Measurements from ENCODE around the gene RPL39. TPM values are rescaled to one million over a fixed set of nuclear protein-coding genes. Genes with fewer than 3 reads are reported as not detected.

Gene RPL39
- total RNA-seq, 1 donor from 2014 or later = 2,113 TPM

Other genes starting within 250 kb of the RPL39 start
- gene STEEP1, start 226.2 kb downstream of the RPL39 start, total RNA-seq = 19.8 and 21.0 TPM in 2 replicates
- 65.0 and 67.8 TPM in 2 replicates for gene UBE2A, start 217.1 kb downstream of the RPL39 start, total RNA-seq
- 15.1 and 17.1 TPM in 2 replicates for gene NKRF, start 185.2 kb downstream of the RPL39 start, total RNA-seq
- 298 and 304 TPM in 2 replicates for gene SEPTIN6, start 98.5 kb downstream of the RPL39 start, total RNA-seq
- 2.2 and 2.3 TPM in 2 replicates for gene SOWAHD, start 33.0 kb downstream of the RPL39 start, total RNA-seq
- gene UPF3B, start 61.3 kb upstream of the RPL39 start, total RNA-seq = 10.3 and 11.2 TPM in 2 replicates
- 27.9 and 29.9 TPM in 2 replicates for gene RNF113A, start 80.1 kb upstream of the RPL39 start, total RNA-seq
- gene NDUFA1, start 80.2 kb upstream of the RPL39 start, total RNA-seq = 104 and 106 TPM in 2 replicates
- not detected in 2 replicates for gene AKAP14, start 104.3 kb upstream of the RPL39 start, total RNA-seq
- gene NKAP, start 152.1 kb upstream of the RPL39 start, total RNA-seq = 7.9 and 8.0 TPM in 2 replicates

All from T-helper 2 cell treated with Interferon-gamma antibody and Interleukin-4, amounts not matched to agents 100 ng/mL and 5 ng/mL, for 36 hours (primary cell).